HCT116 (cell line): Measurements from ENCODE around the gene CUX1. TPM values are rescaled to one million over a fixed set of nuclear protein-coding genes. Genes with fewer than 3 reads are reported as not detected.

Source experiments
- ATAC-seq: fragments of 200-7000 bp; cut with Tn5 transposase; 2 replicates; pipeline ENCODE4 v1.9.1; 2020; ENCODE audit warnings: mild to moderate bottlenecking, moderate library complexity
- BruUV-seq: library from RNA; stranded (reverse); fragments of 400-500 nt; replicated peaks from 2 replicates; lab custom pipeline; 2021; lab: Mats Ljungman, UMichigan
- CTCF ChIA-PET: fragments of 300-600 bp; sonication (Branson Sonifier 250); formaldehyde crosslinking; loops from one replicate; lab custom pipeline; 2021; ENCODE audit warnings: antibody characterized with exemption; lab: Charles Lee
- POLR2A ChIA-PET: fragments of 300-600, 350-600 bp; sonication (Branson Sonifier 250); formaldehyde crosslinking; loops from one replicate; lab custom pipeline; 2021; ENCODE audit warnings: antibody characterized with exemption; lab: Charles Lee
- RAD21 ChIA-PET, 2 experiments: fragments of 300-600 bp; sonication (Branson Sonifier 250); formaldehyde crosslinking; loops; one replicate each; lab custom pipeline; 2023; ENCODE audit warnings: low total read pairs in 2 of 2; ENCODE audit not compliant: uncharacterized antibody in 2 of 2, unreplicated experiment in 2 of 2, low non-redundant PET in 1 of 2; lab: Charles Lee
- DNase-seq: peaks from one replicate; pipeline ENCODE4 v3.0.0-alpha.2; 2010; ENCODE audit warnings: low read depth, low spot score
- H2AFZ ChIP-seq: fragments of 200-600 bp; shearing (Covaris generic), sonication (generic); 2 replicates; pipeline ENCODE4 v1.6.1; 2017; ENCODE audit warnings: low read depth, mixed run types, mixed read lengths, antibody characterized with exemption, low read length; ENCODE audit not compliant: poor library complexity, severe bottlenecking
- H3K27ac ChIP-seq: 2 replicates; pipeline ENCODE4 v1.5.1; 2012; ENCODE audit warnings: low read depth, low read length
- H3K27me3 ChIP-seq: fragments of 200-600 bp; sonication (generic); 2 replicates; pipeline ENCODE4 v1.6.1; 2016; ENCODE audit warnings: mixed run types, low read length, mixed read lengths; ENCODE audit not compliant: insufficient read depth
- H3K36me3 ChIP-seq, 2 experiments: fragments of 200-500 bp in 1 of 2; fragments of 200-600 bp in 1 of 2; sonication (Bioruptor generic) in 1 of 2; sonication (generic) in 1 of 2; 2 replicates each; pipeline versions ENCODE4 v1.5.1 to v1.6.1; 2014 to 2016; ENCODE audit warnings: low read length in 2 of 2, inconsistent platforms in 1 of 2, mixed read lengths in 1 of 2, mixed run types in 1 of 2; ENCODE audit not compliant: insufficient read depth in 2 of 2, control insufficient read depth in 1 of 2
- H3K4me1 ChIP-seq, 2 experiments: fragments of 200-600 bp in 1 of 2; sonication (generic) in 1 of 2; 2 replicates each; pipeline versions ENCODE4 v1.5.1 to v1.6.1; 2012 to 2017; ENCODE audit warnings: low read length in 2 of 2, inconsistent platforms in 1 of 2, mild to moderate bottlenecking in 1 of 2, mixed read lengths in 1 of 2, mixed run types in 1 of 2, moderate library complexity in 1 of 2; ENCODE audit not compliant: insufficient read depth in 2 of 2, control insufficient read depth in 1 of 2
- H3K4me2 ChIP-seq: fragments of 200-600 bp; sonication (generic); 2 replicates; pipeline ENCODE4 v1.6.1; 2017; ENCODE audit warnings: mixed run types, low read length, mixed read lengths
- H3K4me3 ChIP-seq, 2 experiments: fragments of 200-600 bp in 1 of 2; sonication (generic) in 1 of 2; replicated peaks in 1 of 2; 2 replicates each; pipeline ENCODE4 v1.5.1; 2011 to 2016; ENCODE audit warnings: low read length in 2 of 2, control low read depth in 1 of 2, low read depth in 1 of 2, mild to moderate bottlenecking in 1 of 2, mixed read lengths in 1 of 2, mixed run types in 1 of 2
- H3K79me2 ChIP-seq: fragments of 200-600 bp; sonication (generic); 2 replicates; pipeline ENCODE4 v1.6.1; 2017; ENCODE audit warnings: mild to moderate bottlenecking, mixed run types, low read length, moderate library complexity, mixed read lengths; ENCODE audit not compliant: insufficient read depth
- H3K9ac ChIP-seq: fragments of 200-600 bp; sonication (generic); 2 replicates; pipeline ENCODE4 v1.6.1; 2016; ENCODE audit warnings: low read length, mixed read lengths
- H3K9me2 ChIP-seq: fragments of 200-600 bp; sonication (generic), shearing (Covaris generic); 2 replicates; pipeline ENCODE4 v1.6.1; 2017; ENCODE audit warnings: mixed run types, mild to moderate bottlenecking, moderate library complexity; ENCODE audit not compliant: insufficient read depth
- H3K9me3 ChIP-seq, 2 experiments: fragments of 200-500 bp in 1 of 2; fragments of 200-600 bp in 1 of 2; sonication (Bioruptor generic) in 1 of 2; sonication (generic) in 1 of 2; 2 replicates each; pipeline ENCODE4 v1.6.1; 2014 to 2017; ENCODE audit warnings: low read length in 2 of 2, mixed read lengths in 2 of 2, inconsistent platforms in 1 of 2, low read depth in 1 of 2, mild to moderate bottlenecking in 1 of 2, mixed run types in 1 of 2, moderate library complexity in 1 of 2; ENCODE audit not compliant: control insufficient read depth in 1 of 2, insufficient read depth in 1 of 2
- H4K20me1 ChIP-seq: fragments of 200-600 bp; sonication (generic), shearing (Covaris generic); 2 replicates; pipeline ENCODE4 v1.6.1; 2017; ENCODE audit warnings: mixed run types, mild to moderate bottlenecking, moderate library complexity; ENCODE audit not compliant: insufficient read depth
- CTCF ChIP-seq, 3 experiments: fragments of 200-600 bp in 1 of 3; sonication (generic) in 1 of 3; IDR thresholded peaks in 2 of 3; conservative IDR thresholded peaks in 1 of 3; 2 replicates each; pipeline ENCODE4 v1.5.1; 2012 to 2017; ENCODE audit warnings: low read depth in 2 of 3, low read length in 2 of 3, antibody characterized with exemption in 1 of 3, borderline replicate concordance in 1 of 3, control low read depth in 1 of 3, mild to moderate bottlenecking in 1 of 3, mixed read lengths in 1 of 3, mixed run types in 1 of 3, moderate library complexity in 1 of 3; ENCODE audit not compliant: insufficient read depth in 1 of 3
- EGR1 ChIP-seq: IDR thresholded peaks from 2 replicates; pipeline ENCODE4 v1.6.1; 2012; ENCODE audit warnings: low read depth
- EZH2 ChIP-seq: fragments of 200-600 bp; sonication (generic); IDR thresholded peaks from 2 replicates; pipeline ENCODE4 v1.6.1; 2017; ENCODE audit warnings: antibody characterized with exemption, mixed run types
- RAD21 ChIP-seq: IDR thresholded peaks from 2 replicates; pipeline ENCODE4 v1.6.1; 2012; ENCODE audit warnings: low read depth, mild to moderate bottlenecking
- SP1 ChIP-seq: IDR thresholded peaks from 2 replicates; pipeline ENCODE4 v1.6.1; 2012; ENCODE audit warnings: low read depth
- TCF7L2 ChIP-seq: IDR thresholded peaks from 2 replicates; pipeline ENCODE4 v1.7.0; 2011; ENCODE audit warnings: borderline replicate concordance, inconsistent platforms; ENCODE audit not compliant: insufficient read depth, insufficient read length; ENCODE audit errors: extremely low read depth
- YY1 ChIP-seq: IDR thresholded peaks from 2 replicates; pipeline ENCODE4 v1.6.1; 2011; ENCODE audit warnings: low read length, low read depth, moderate library complexity, mild to moderate bottlenecking; ENCODE audit not compliant: insufficient replicate concordance; ENCODE audit errors: extremely low read depth
- ZNF274 ChIP-seq: fragments of 200-500 bp; sonication (Bioruptor generic); IDR thresholded peaks from 2 replicates; pipeline ENCODE4 v1.6.1; 2014; ENCODE audit warnings: mild to moderate bottlenecking, low read depth, low read length, inconsistent platforms
- intact Hi-C: fragments of 100-400 bp; cut with micrococcal nuclease; formaldehyde crosslinking; loops from 2 replicates; pipeline ENCODE4 v1.10.0; 2022
- total RNA-seq: library from RNA; stranded (reverse); gene quantifications from one replicate; pipeline ENCODE4 v1.2.1, GENCODE V29; 2021; ENCODE audit not compliant: unreplicated experiment

CUX1 gene
- total RNA-seq, 1 experiment from 2014 or later = 68.9 TPM

- no peaks in the 10 kb centered on the region for H3K9me3 ChIP-seq
- TF ChIP-seq TCF7L2 (peak; percentile 31), EGR1 (no peak), RAD21 (peak; percentile 37; the same call in 1 of the 2 replicates), SP1 (no peak), CTCF (IDR thresholded peaks at IDR 0.05 in 2 of 3, conservative IDR thresholded peaks at IDR 0.05 in 1 of 3; ENCODE audit: borderline replicate concordance in 1 of 3, insufficient read depth in 1 of 3, low read depth in 2 of 3, low read length in 2 of 3) (peak; percentile 14 to 76 (median 60); a peak in 4 of 6 replicates), YY1 (no peak), ZNF274 (no peak), EZH2 (no peak)
- TF ChIP-seq, all 23 proteins: peak for 3
- no TSS peak for BruUV-seq
- H3K9ac ChIP-seq = no peak overlapping the region
- no peaks in the 10 kb centered on the region for H3K36me3 ChIP-seq
- intact Hi-C loops = no loop called here
- DNase-seq (peak; percentile 59), ATAC-seq (peak; percentile 96)
- POLR2A ChIA-PET = interaction anchor here (1.5 kb wide), 1 partner anchor 9 kb away, joined by 6 read pairs; no protein-coding TSS in a partner anchor
- peak overlapping the region; percentile 88 for H2AFZ ChIP-seq
- H3K9me2 ChIP-seq = no peaks in the 10 kb centered on the region
- H3K79me2 ChIP-seq = no peaks in the 10 kb centered on the region
- no peak overlapping the region for H3K27ac ChIP-seq
- peak overlapping the region; percentile 21 to 39 for H3K4me3 ChIP-seq
- H3K27me3 ChIP-seq = 0 out of 2 replicates have a peak, but pooled peaks cover 2% of the 10 kb centered on the region
- peak overlapping the region; percentile 60 for H3K4me2 ChIP-seq
- H4K20me1 ChIP-seq = no peaks in the 10 kb centered on the region
- H3K4me1 ChIP-seq = peaks cover 8 to 17% of the 10 kb centered on the region in 2 experiments; a peak in 3 of 4 replicates
- CTCF ChIA-PET = interaction anchor here (0.9 to 1.1 kb wide), 3 partner anchors 9 to 11 kb away, joined by 3 to 5 read pairs (median 4); no protein-coding TSS in a partner anchor
- RAD21 ChIA-PET = no interaction called here
These were observed 12.5 kb upstream of the CUX1 start for GRCh38 chr7:101804967-101805366.
